A673 (cell line): Measurements from ENCODE around the gene TSPOAP1. TPM values are rescaled to one million over a fixed set of nuclear protein-coding genes. Genes with fewer than 3 reads are reported as not detected.

Experiments
- BruUV-seq: library from RNA; stranded (reverse); fragments of 400-500 nt; replicated peaks from 2 replicates; lab custom pipeline; 2021; lab: Mats Ljungman, UMichigan
- CTCF ChIA-PET: fragments of 300-600 bp; sonication (Branson Sonifier 250); formaldehyde crosslinking; loops from one replicate; lab custom pipeline; 2022; ENCODE audit warnings: antibody characterized with exemption; lab: Charles Lee
- POLR2A ChIA-PET: fragments of 300-600 bp; sonication (Branson Sonifier 250); formaldehyde crosslinking; loops from one replicate; lab custom pipeline; 2022; ENCODE audit warnings: antibody characterized with exemption; ENCODE audit not compliant: low non-redundant PET; lab: Charles Lee
- DNase-seq: peaks from one replicate; pipeline ENCODE4 v3.0.0-alpha.2; 2015; ENCODE audit warnings: low spot score
- H3K27ac ChIP-seq: fragments of 200-600 bp; sonication (generic); 2 replicates; pipeline ENCODE4 v1.5.1; 2016; ENCODE audit warnings: mixed run types, low read depth, mild to moderate bottlenecking, mixed read lengths, antibody characterized with exemption, low read length; ENCODE audit not compliant: poor library complexity, severe bottlenecking
- H3K27me3 ChIP-seq: fragments of 200-600 bp; sonication (generic); replicated peaks from 2 replicates; pipeline ENCODE4 v1.6.1; 2017; ENCODE audit warnings: mixed run types, low read depth, mild to moderate bottlenecking, mixed read lengths, antibody characterized with exemption, low read length; ENCODE audit not compliant: insufficient read depth, poor library complexity
- H3K36me3 ChIP-seq: fragments of 200-600 bp; sonication (generic); 2 replicates; pipeline ENCODE4 v1.6.1; 2016; ENCODE audit warnings: mixed run types, mild to moderate bottlenecking, mixed read lengths, antibody characterized with exemption, low read length; ENCODE audit not compliant: insufficient read depth, poor library complexity, severe bottlenecking
- H3K4me1 ChIP-seq: fragments of 200-600 bp; sonication (generic); 2 replicates; pipeline ENCODE4 v1.6.1; 2017; ENCODE audit warnings: mixed run types, mild to moderate bottlenecking, mixed read lengths, antibody characterized with exemption, low read length; ENCODE audit not compliant: insufficient read depth, poor library complexity, severe bottlenecking
- H3K4me3 ChIP-seq: fragments of 200-600 bp; sonication (generic); 2 replicates; pipeline ENCODE4 v1.5.1; 2016; ENCODE audit warnings: low read depth, mixed run types, mild to moderate bottlenecking, mixed read lengths, low read length; ENCODE audit not compliant: poor library complexity, severe bottlenecking
- H3K9me3 ChIP-seq: fragments of 200-600 bp; sonication (generic); 2 replicates; pipeline ENCODE4 v1.6.1; 2016; ENCODE audit warnings: mixed run types, low read depth, mild to moderate bottlenecking, mixed read lengths, antibody characterized with exemption, low read length; ENCODE audit not compliant: poor library complexity, severe bottlenecking
- EZH2 ChIP-seq: fragments of 200-600 bp; sonication (generic); IDR thresholded peaks from 2 replicates; pipeline ENCODE4 v1.6.1; 2017; ENCODE audit warnings: borderline replicate concordance, low read depth, mild to moderate bottlenecking, mixed read lengths, antibody characterized with exemption, low read length; ENCODE audit not compliant: poor library complexity, severe bottlenecking
- intact Hi-C: fragments of 100-400 bp; cut with micrococcal nuclease; formaldehyde crosslinking; loops from one replicate; pipeline ENCODE4 v1.10.0; 2022; ENCODE audit not compliant: unreplicated experiment
- total RNA-seq: library from RNA; stranded (reverse); gene quantifications from 2 replicates; pipeline ENCODE4 v1.2.3, GENCODE V29; 2021
- TF ChIP-seq, protein P1 (sequence below): fragments of 300-800, 200-600 bp; sonication (generic); conservative IDR thresholded peaks from 2 replicates; pipeline ENCODE4 v1.5.1; 2017; ENCODE audit warnings: low read depth, mild to moderate bottlenecking, antibody characterized with exemption, low read length, moderate library complexity, mixed read lengths

The TSPOAP1 gene
- total RNA-seq, 1 experiment from 2014 or later = 0.21 TPM

DNA sequence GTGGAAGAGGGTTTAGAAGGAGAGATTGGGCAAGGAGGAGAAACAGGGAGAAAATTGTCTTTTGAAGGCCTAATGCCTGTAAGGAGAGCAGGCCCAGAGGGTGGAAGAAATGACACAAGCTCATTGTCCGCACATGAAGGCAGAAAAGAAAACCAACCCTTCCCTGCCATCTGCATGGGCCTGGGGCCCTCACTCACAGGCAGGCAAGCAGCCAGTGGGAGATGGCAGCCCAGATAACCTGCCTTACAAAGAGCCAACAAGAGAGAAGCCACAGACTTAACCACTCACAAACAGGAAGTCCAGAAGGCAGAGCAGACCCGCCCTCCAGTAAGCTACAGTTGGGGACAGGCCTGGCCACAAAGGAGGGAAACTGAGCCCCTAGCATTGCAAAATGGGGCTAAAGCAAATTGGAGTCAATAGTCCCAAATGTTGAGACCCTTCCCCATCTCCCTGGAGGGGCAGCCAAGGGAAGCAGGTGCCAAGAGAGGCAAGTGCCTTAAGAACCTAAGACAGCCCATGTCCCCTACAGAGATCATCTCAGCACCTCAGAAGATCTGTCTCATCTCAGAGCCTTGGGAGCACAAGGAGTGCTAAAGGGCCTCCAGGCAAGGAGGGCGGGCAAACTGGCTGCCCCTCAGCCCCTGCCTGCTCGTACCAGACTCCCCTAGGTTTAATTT is 7.3 kb upstream of the TSPOAP1 start:
- H3K36me3 ChIP-seq = no peaks in the 10 kb centered on the region
- TF ChIP-seq, protein P1, sequence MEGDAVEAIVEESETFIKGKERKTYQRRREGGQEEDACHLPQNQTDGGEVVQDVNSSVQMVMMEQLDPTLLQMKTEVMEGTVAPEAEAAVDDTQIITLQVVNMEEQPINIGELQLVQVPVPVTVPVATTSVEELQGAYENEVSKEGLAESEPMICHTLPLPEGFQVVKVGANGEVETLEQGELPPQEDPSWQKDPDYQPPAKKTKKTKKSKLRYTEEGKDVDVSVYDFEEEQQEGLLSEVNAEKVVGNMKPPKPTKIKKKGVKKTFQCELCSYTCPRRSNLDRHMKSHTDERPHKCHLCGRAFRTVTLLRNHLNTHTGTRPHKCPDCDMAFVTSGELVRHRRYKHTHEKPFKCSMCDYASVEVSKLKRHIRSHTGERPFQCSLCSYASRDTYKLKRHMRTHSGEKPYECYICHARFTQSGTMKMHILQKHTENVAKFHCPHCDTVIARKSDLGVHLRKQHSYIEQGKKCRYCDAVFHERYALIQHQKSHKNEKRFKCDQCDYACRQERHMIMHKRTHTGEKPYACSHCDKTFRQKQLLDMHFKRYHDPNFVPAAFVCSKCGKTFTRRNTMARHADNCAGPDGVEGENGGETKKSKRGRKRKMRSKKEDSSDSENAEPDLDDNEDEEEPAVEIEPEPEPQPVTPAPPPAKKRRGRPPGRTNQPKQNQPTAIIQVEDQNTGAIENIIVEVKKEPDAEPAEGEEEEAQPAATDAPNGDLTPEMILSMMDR = no peak
- TF ChIP-seq EZH2 = no peak
- ChIA-PET CTCF (no interaction called here), POLR2A (no interaction called here)
- no peaks in the 10 kb centered on the region for H3K9me3 ChIP-seq
- peaks cover 8% of the 10 kb centered on the region for H3K4me1 ChIP-seq
- no peak for DNase-seq
- H3K27ac ChIP-seq = no peak overlapping the region
- intact Hi-C loops = no loop called here
- no peaks in the 10 kb centered on the region for H3K27me3 ChIP-seq
- BruUV-seq = no TSS peak
- no peak overlapping the region for H3K4me3 ChIP-seq

DNA sequence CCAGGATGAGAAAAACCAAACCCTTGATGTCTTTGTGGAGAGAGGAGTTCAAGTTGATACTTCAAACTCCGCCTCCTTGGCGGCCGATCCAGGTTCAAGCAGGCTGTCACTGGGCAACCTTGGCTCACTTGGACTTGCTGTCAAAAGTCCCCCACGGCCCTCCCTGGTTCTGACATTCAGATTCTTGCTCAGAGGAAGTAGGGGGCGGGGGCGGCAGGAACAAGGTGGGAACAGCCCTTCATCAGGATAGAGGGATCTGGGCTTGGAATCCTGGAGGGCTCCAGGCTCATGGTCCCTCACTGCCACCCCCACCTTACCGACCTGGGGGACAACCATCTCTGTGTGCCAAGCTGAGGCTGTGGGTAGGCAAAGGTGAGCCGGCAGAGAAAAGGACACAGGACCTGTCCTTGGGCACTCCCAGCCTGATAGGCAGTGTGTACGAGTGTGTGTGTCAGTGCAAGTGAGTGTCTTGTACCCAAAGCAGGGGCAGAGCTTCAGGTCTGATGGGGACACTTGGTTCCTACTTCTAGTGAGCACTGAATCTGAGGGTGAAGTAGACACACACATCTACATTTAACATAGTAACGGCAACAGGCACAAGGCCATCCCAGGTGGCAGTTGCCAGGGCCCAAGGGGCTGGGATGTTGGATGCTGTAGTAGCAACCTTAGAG is 6.6 kb upstream of the TSPOAP1 start:
- POLR2A ChIA-PET = no interaction called here
- H3K9me3 ChIP-seq = no peaks in the 10 kb centered on the region
- no peak overlapping the region for H3K27ac ChIP-seq
- H3K36me3 ChIP-seq = no peaks in the 10 kb centered on the region
- CTCF ChIA-PET = no interaction called here
- H3K4me3 ChIP-seq = no peak overlapping the region
- TF ChIP-seq, protein P1 = no peak
- TF ChIP-seq EZH2 = no peak
- peaks cover 10% of the 10 kb centered on the region for H3K4me1 ChIP-seq
- BruUV-seq = no TSS peak
- no peak for DNase-seq
- intact Hi-C loops = no loop called here
- no peaks in the 10 kb centered on the region for H3K27me3 ChIP-seq

DNA sequence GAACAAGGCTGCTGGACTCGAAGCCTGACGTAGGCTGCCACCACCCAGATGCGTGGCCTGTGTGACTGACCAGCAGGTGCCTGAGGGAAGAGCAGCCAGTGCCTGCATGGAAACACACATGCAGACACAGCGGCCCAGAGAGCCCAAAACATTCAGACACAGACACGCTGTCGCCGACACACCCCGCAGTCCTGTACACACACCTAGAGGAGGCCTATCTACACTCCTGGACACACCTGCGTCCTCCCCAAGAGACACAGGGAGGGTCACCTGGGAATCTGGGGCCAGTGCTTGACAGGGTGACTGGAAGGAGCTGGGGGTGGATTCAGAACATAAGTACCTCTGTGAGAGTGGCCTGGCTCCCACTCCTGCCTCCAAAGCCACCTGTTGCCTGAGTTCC is 6.1 kb upstream of the TSPOAP1 start:
- ChIA-PET CTCF (no interaction called here), POLR2A (no interaction called here)
- no peak for DNase-seq
- intact Hi-C loops = no loop called here
- Histone ChIP-seq H3K27ac (no peak overlapping the region), H3K4me1 (peaks cover 10% of the 10 kb centered on the region), H3K36me3 (no peaks in the 10 kb centered on the region), H3K4me3 (no peak overlapping the region), H3K9me3 (no peaks in the 10 kb centered on the region), H3K27me3 (no peaks in the 10 kb centered on the region)
- no peak for TF ChIP-seq EZH2
- TF ChIP-seq, protein P1 = no peak
- no TSS peak for BruUV-seq
